Liver (tissue), 3 donors: ENCODE data around the gene MUSK.

Source experiments
- CTCF ChIP-seq: fragments of 150-350 bp; IDR thresholded peaks from 2 replicates; pipeline ENCODE4 v1.5.1; 2017; ENCODE audit warnings: improper control_type of control experiment, low read depth, low read length; ENCODE audit not compliant: missing input control
- MAX ChIP-seq: IDR thresholded peaks from 2 replicates; pipeline ENCODE4 v1.6.1; 2016; ENCODE audit warnings: antibody characterized with exemption
- RAD21 ChIP-seq, 2 donors: IDR thresholded peaks; 2 replicates each; pipeline ENCODE4 v1.6.1; 2016; ENCODE audit warnings: antibody characterized with exemption in 2 of 2, mild to moderate bottlenecking in 2 of 2
- ZBTB33 ChIP-seq: IDR thresholded peaks from 2 replicates; pipeline ENCODE4 v1.6.1; 2016; ENCODE audit warnings: antibody characterized with exemption
- donor health status: healthy.
- donor health status: healthy.

- no peak for TF ChIP-seq RAD21 (IDR thresholded peaks at IDR 0.05)
- no peak for TF ChIP-seq CTCF
- TF ChIP-seq ZBTB33, result no peak
- no peak for TF ChIP-seq MAX
Observed at GRCh38 chr9:110801426-110801825, 132.8 kb downstream of the MUSK start.
